Smooth muscle cell (in vitro differentiated cells): ENCODE measurements around the gene ZNF556. TPM values are rescaled to one million over a fixed set of nuclear protein-coding genes. Genes with fewer than 3 reads are reported as not detected.

ENCODE experiments used
- DNase-seq: peaks from one replicate; lab custom pipeline; 2025; ENCODE audit not compliant: unreplicated experiment; lab: John Stamatoyannopoulos, UW
- H2AFZ ChIP-seq: fragments of 200-600 bp; sonication (generic); 2 replicates; pipeline ENCODE4 v1.6.0; 2016; ENCODE audit warnings: antibody characterized with exemption, low read depth, mild to moderate bottlenecking
- H3F3A ChIP-seq: fragments of 200-600 bp; sonication (generic); 2 replicates; pipeline ENCODE4 v1.6.0; 2017; ENCODE audit warnings: antibody characterized with exemption, low read depth
- H3K27ac ChIP-seq: fragments of 200-600 bp; sonication (generic); 2 replicates; pipeline ENCODE4 v1.5.1; 2016; ENCODE audit warnings: low read depth, mild to moderate bottlenecking
- H3K27me3 ChIP-seq: fragments of 200-600 bp; sonication (generic); 2 replicates; pipeline ENCODE4 v1.6.1; 2016; ENCODE audit warnings: low read depth, mild to moderate bottlenecking
- H3K36me3 ChIP-seq: fragments of 200-600 bp; sonication (generic); 2 replicates; pipeline ENCODE4 v1.5.1; 2016; ENCODE audit warnings: low read depth
- H3K4me1 ChIP-seq: fragments of 200-600 bp; sonication (generic); 2 replicates; pipeline ENCODE4 v1.5.1; 2016; ENCODE audit warnings: low read depth
- H3K4me2 ChIP-seq: fragments of 200-600 bp; sonication (generic); 2 replicates; pipeline ENCODE4 v1.6.0; 2016; ENCODE audit warnings: mild to moderate bottlenecking
- H3K4me3 ChIP-seq: fragments of 200-600 bp; sonication (generic); 2 replicates; pipeline ENCODE4 v1.5.1; 2016; ENCODE audit warnings: mild to moderate bottlenecking
- H3K79me2 ChIP-seq: fragments of 200-600 bp; sonication (generic); 2 replicates; pipeline ENCODE4 v1.6.0; 2016; ENCODE audit warnings: low read depth, mild to moderate bottlenecking
- H3K9ac ChIP-seq: fragments of 200-600 bp; sonication (generic); 2 replicates; pipeline ENCODE4 v1.6.0; 2016; ENCODE audit warnings: low read depth
- H3K9me3 ChIP-seq: fragments of 200-600 bp; sonication (generic); replicated peaks from 2 replicates; pipeline ENCODE4 v1.5.1; 2016; ENCODE audit warnings: low read depth
- H4K20me1 ChIP-seq: fragments of 200-600 bp; sonication (generic); 2 replicates; pipeline ENCODE4 v1.6.0; 2016; ENCODE audit warnings: low read depth
- CTCF ChIP-seq: fragments of 200-600 bp; sonication (generic); IDR thresholded peaks from 2 replicates; pipeline ENCODE4 v1.5.1; 2017; ENCODE audit warnings: borderline replicate concordance, mild to moderate bottlenecking, antibody characterized with exemption; ENCODE audit not compliant: insufficient read depth, poor library complexity, severe bottlenecking
- WGBS: methylation state at CpG from one replicate; pipeline ENCODE4 v1.1.7; 2016; ENCODE audit warnings: low lambda C conversion rate; 5-methylcytosine and 5-hydroxymethylcytosine counted together
- polyA plus RNA-seq: library from polyadenylated mRNA; unstranded; fragments of >200 nt; fragmentation: Nextera tagmentation; extraction: Ambion mirVana; gene quantifications from 2 replicates; pipeline ENCODE4 v1.2.1, GENCODE V29; 2016
- total RNA-seq: library from RNA; depleted of rRNA; stranded (reverse); fragments of >200 nt; gene quantifications from 2 replicates; pipeline ENCODE4 v1.2.3, GENCODE V29; 2014

The ZNF556 gene
- total and polyA plus RNA-seq, 2 experiments from 2014 or later, result 0.04 TPM; not detected in 1

- H3K79me2 ChIP-seq, result peaks cover 71% of the 10 kb centered on the region
- peaks cover 15% of the 10 kb centered on the region for H3K9me3 ChIP-seq
- 98% methylated on average over 13 of the region's 13 CpGs for WGBS
- TF ChIP-seq CTCF, result no peak
- peaks cover 7% of the 10 kb centered on the region for H3K4me1 ChIP-seq
- H3K9ac ChIP-seq, result no peak overlapping the region
- H2AFZ ChIP-seq, result no peak overlapping the region
- peaks cover under 1% of the 10 kb centered on the region for H3F3A ChIP-seq
- H3K27me3 ChIP-seq, result no peaks in the 10 kb centered on the region
- no peak for DNase-seq
- H4K20me1 ChIP-seq, result peaks cover 6% of the 10 kb centered on the region
- no peak overlapping the region for H3K4me2 ChIP-seq
- no peak overlapping the region for H3K4me3 ChIP-seq
- H3K27ac ChIP-seq, result no peak overlapping the region
- H3K36me3 ChIP-seq, result peaks cover 18% of the 10 kb centered on the region
Observed at GRCh38 chr19:2846180-2846894, 20.8 kb upstream of the ZNF556 start.

DNA sequence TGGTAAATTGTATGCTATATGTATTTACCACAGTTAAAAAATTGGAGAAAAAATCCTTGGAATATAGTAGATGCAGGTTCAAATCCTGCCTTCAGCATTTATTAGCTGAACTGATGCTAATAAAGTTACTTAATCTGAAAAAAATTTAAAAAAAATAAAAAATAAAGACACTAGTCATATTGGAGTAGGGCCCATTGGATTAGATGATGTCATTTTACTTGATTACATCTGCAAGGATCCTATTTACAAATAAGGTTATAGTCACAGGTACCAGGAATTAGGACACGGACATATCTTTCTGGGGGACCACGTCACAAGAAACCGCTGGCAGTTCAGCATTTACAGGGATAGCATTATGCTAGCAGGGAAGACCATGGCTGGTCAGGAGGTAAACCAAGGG, 19.6 kb upstream of the ZNF556 start:
- Histone ChIP-seq H3K4me2 (no peak overlapping the region), H3K9ac (no peak overlapping the region), H3K27me3 (no peaks in the 10 kb centered on the region), H3K36me3 (peaks cover 30% of the 10 kb centered on the region), H4K20me1 (peaks cover 6% of the 10 kb centered on the region), H3K4me1 (peaks cover 1% of the 10 kb centered on the region), H3K9me3 (peaks cover 27% of the 10 kb centered on the region), H3K4me3 (no peak overlapping the region), H2AFZ (no peak overlapping the region), H3K79me2 (peaks cover 62% of the 10 kb centered on the region), H3K27ac (no peak overlapping the region), H3F3A (peaks cover 11% of the 10 kb centered on the region)
- 95% methylated on average over 3 of the region's 3 CpGs for WGBS
- TF ChIP-seq CTCF, result no peak
- no peak for DNase-seq

GRCh38 chr19:2848616-2849015, 18.5 kb upstream of the ZNF556 start:
- H3K36me3 ChIP-seq, result peaks cover 41% of the 10 kb centered on the region
- no peak overlapping the region for H3K4me3 ChIP-seq
- no peak overlapping the region for H3K4me2 ChIP-seq
- peaks cover 38% of the 10 kb centered on the region for H3K9me3 ChIP-seq
- no peak overlapping the region for H3K27ac ChIP-seq
- H3F3A ChIP-seq, result peaks cover 16% of the 10 kb centered on the region
- 100% methylated on average over 4 of the region's 4 CpGs for WGBS
- H4K20me1 ChIP-seq, result peaks cover under 1% of the 10 kb centered on the region
- no peaks in the 10 kb centered on the region for H3K27me3 ChIP-seq
- no peaks in the 10 kb centered on the region for H3K4me1 ChIP-seq
- no peak overlapping the region for H3K9ac ChIP-seq
- no peak for TF ChIP-seq CTCF
- H3K79me2 ChIP-seq, result peaks cover 51% of the 10 kb centered on the region
- H2AFZ ChIP-seq, result no peak overlapping the region
- no peak for DNase-seq
